SK-N-SH (cell line): Measurements from ENCODE around the gene PHPT1. TPM values are rescaled to one million over a fixed set of nuclear protein-coding genes. Genes with fewer than 3 reads are reported as not detected.
"Not testable (repeated sequence)": the region's sequence is repeated elsewhere in the genome, so short reads cannot be mapped to it uniquely, and the experiment has no call there.

Experiments used
- CTCF ChIA-PET: fragments of 300-600, 350-600 bp; formaldehyde crosslinking; extraction: SDS; loops from one replicate; lab custom pipeline; 2021; lab: Yijun Ruan, JAX
- POLR2A ChIA-PET: fragments of 350-600 bp; sonication (Branson Sonifier 250); formaldehyde crosslinking; extraction: SDS; loops from one replicate; lab custom pipeline; 2020; ENCODE audit warnings: antibody characterized with exemption, inconsistent platforms; lab: Yijun Ruan, JAX
- DNase-seq: peaks from one replicate; pipeline ENCODE4 v3.0.0; 2012
- H2AFZ ChIP-seq: fragments of 200-600 bp; sonication (generic); 2 replicates; pipeline ENCODE4 v1.8.1; 2016; ENCODE audit warnings: antibody characterized with exemption, mild to moderate bottlenecking, low read depth
- H3F3A ChIP-seq: fragments of 200-600 bp; sonication (generic); replicated peaks from 2 replicates; pipeline ENCODE3; 2016; ENCODE audit warnings: antibody characterized with exemption, mild to moderate bottlenecking; ENCODE audit not compliant: insufficient read depth
- H3K27ac ChIP-seq, 2 experiments: fragments of 200-500 bp in 1 of 2; fragments of 200-600 bp in 1 of 2; sonication (Bioruptor generic) in 1 of 2; sonication (generic), shearing (Covaris generic) in 1 of 2; 2 replicates each; pipeline versions ENCODE4 v1.5.1 to v1.6.1; 2014 to 2016; ENCODE audit warnings: low read depth in 2 of 2, inconsistent platforms in 1 of 2, low read length in 1 of 2, mild to moderate bottlenecking in 1 of 2, mixed read lengths in 1 of 2
- H3K27me3 ChIP-seq: fragments of 200-600 bp; sonication (generic), shearing (Covaris generic); 2 replicates; pipeline ENCODE4 v1.6.1; 2016; ENCODE audit warnings: mixed run types; ENCODE audit not compliant: insufficient read depth
- H3K36me3 ChIP-seq, 2 experiments: fragments of 200-500 bp in 1 of 2; fragments of 200-600 bp in 1 of 2; sonication (Bioruptor generic) in 1 of 2; sonication (generic) in 1 of 2; replicated peaks in 1 of 2; 2 replicates each; pipeline versions ENCODE3 to v1.5.1; 2014 to 2016; ENCODE audit warnings: low read length in 1 of 2, mild to moderate bottlenecking in 1 of 2; ENCODE audit not compliant: insufficient read depth in 2 of 2, control insufficient read depth in 1 of 2
- H3K4me1 ChIP-seq, 2 experiments: fragments of 200-500 bp in 1 of 2; fragments of 200-600 bp in 1 of 2; sonication (Bioruptor generic) in 1 of 2; sonication (generic), shearing (Covaris generic) in 1 of 2; 2 replicates each; pipeline versions ENCODE4 v1.5.1 to v1.6.1; 2014 to 2016; ENCODE audit warnings: low read depth in 1 of 2, low read length in 1 of 2, mixed run types in 1 of 2; ENCODE audit not compliant: insufficient read depth in 2 of 2, control insufficient read depth in 1 of 2
- H3K4me2 ChIP-seq: fragments of 200-600 bp; sonication (generic), shearing (Covaris generic); 2 replicates; pipeline ENCODE4 v1.6.1; 2017; ENCODE audit warnings: mixed run types
- H3K4me3 ChIP-seq, 2 experiments: fragments of 200-500 bp in 1 of 2; fragments of 200-600 bp in 1 of 2; sonication (Bioruptor generic) in 1 of 2; sonication (generic), shearing (Covaris generic) in 1 of 2; 2 replicates each; pipeline versions ENCODE4 v1.5.1 to v1.8.1; 2014 to 2016; ENCODE audit warnings: low read depth in 2 of 2, inconsistent platforms in 1 of 2, low read length in 1 of 2, mild to moderate bottlenecking in 1 of 2, mixed read lengths in 1 of 2, moderate library complexity in 1 of 2
- H3K79me2 ChIP-seq: fragments of 200-600 bp; sonication (generic); 2 replicates; pipeline ENCODE4 v1.8.1; 2017; ENCODE audit warnings: mild to moderate bottlenecking; ENCODE audit not compliant: insufficient read depth
- H3K9ac ChIP-seq: fragments of 200-600 bp; sonication (generic); 2 replicates; pipeline ENCODE4 v1.6.1; 2017; ENCODE audit warnings: mixed run types
- H3K9me2 ChIP-seq: fragments of 200-600 bp; sonication (generic); 2 replicates; pipeline ENCODE4 v1.6.1; 2017; ENCODE audit warnings: mixed run types
- H3K9me3 ChIP-seq: fragments of 200-600 bp; sonication (generic); 2 replicates; pipeline ENCODE4 v1.6.1; 2017; ENCODE audit warnings: mixed run types, mild to moderate bottlenecking, moderate library complexity
- H4K20me1 ChIP-seq: fragments of 200-600 bp; sonication (generic); 2 replicates; pipeline ENCODE4 v1.6.1; 2017; ENCODE audit warnings: mild to moderate bottlenecking, mixed run types; ENCODE audit not compliant: insufficient read depth
- CHD2 ChIP-seq: fragments of 150-350 bp; IDR thresholded peaks from 2 replicates; pipeline ENCODE4 v1.6.1; 2018; ENCODE audit warnings: low read length; ENCODE audit not compliant: partially characterized antibody
- CTCF ChIP-seq: fragments of 200-600 bp; sonication (generic); IDR thresholded peaks from 2 replicates; pipeline ENCODE4 v1.6.1; 2017; ENCODE audit warnings: antibody characterized with exemption, mild to moderate bottlenecking, moderate library complexity
- EP300 ChIP-seq, 2 experiments: IDR thresholded peaks; 2 replicates each; pipeline versions ENCODE4 v1.4.0 to v1.6.1; 2012; ENCODE audit warnings: borderline replicate concordance in 1 of 2, low read depth in 1 of 2, low read length in 1 of 2
- FOSL2 ChIP-seq: IDR thresholded peaks from 2 replicates; pipeline ENCODE4 v1.4.0; 2012; ENCODE audit warnings: low read depth, mild to moderate bottlenecking, moderate library complexity, borderline replicate concordance
- GATA2 ChIP-seq: sonication (generic); formaldehyde crosslinking; IDR thresholded peaks from 2 replicates; pipeline ENCODE4 v1.5.0; 2020; ENCODE audit warnings: mild to moderate bottlenecking, missing genetic modification reagents
- JUND ChIP-seq: IDR thresholded peaks from 2 replicates; pipeline ENCODE4 v1.4.0; 2012
- MXI1 ChIP-seq: IDR thresholded peaks from 2 replicates; pipeline ENCODE4 v1.6.1; 2012; ENCODE audit warnings: mild to moderate bottlenecking, low read depth, low read length, improper control_type of control experiment
- NFIC ChIP-seq: IDR thresholded peaks from 2 replicates; pipeline ENCODE4 v1.4.0; 2012; ENCODE audit warnings: borderline replicate concordance
- NRF1 ChIP-seq: IDR thresholded peaks from 2 replicates; pipeline ENCODE4 v1.6.1; 2012; ENCODE audit warnings: low read depth, mild to moderate bottlenecking, low read length
- PBX3 ChIP-seq: IDR thresholded peaks from 2 replicates; pipeline ENCODE4; 2012
- RXRA ChIP-seq: IDR thresholded peaks from 2 replicates; pipeline ENCODE4 v1.4.0; 2012; ENCODE audit warnings: low read depth, mild to moderate bottlenecking, borderline replicate concordance
- SIN3A ChIP-seq: IDR thresholded peaks from 2 replicates; pipeline ENCODE4 v1.6.1; 2012; ENCODE audit warnings: low read depth, mild to moderate bottlenecking, low read length, moderate library complexity, borderline replicate concordance
- TAF1 ChIP-seq: IDR thresholded peaks from 2 replicates; pipeline ENCODE4 v1.6.1; 2012; ENCODE audit warnings: low read depth, mild to moderate bottlenecking, low read length, moderate library complexity, borderline replicate concordance
- TCF12 ChIP-seq: IDR thresholded peaks from 2 replicates; pipeline ENCODE4 v1.4.0; 2012
- TEAD4 ChIP-seq: IDR thresholded peaks from 2 replicates; pipeline ENCODE4 v1.4.0; 2012; ENCODE audit warnings: mild to moderate bottlenecking, borderline replicate concordance; ENCODE audit not compliant: insufficient read depth
- ZBTB33 ChIP-seq: IDR thresholded peaks from 2 replicates; pipeline ENCODE4 v1.4.0; 2012; ENCODE audit warnings: low read depth, borderline replicate concordance
- WGBS: methylation state at CpG from one replicate; pipeline ENCODE4 v1.1.6; 2017; ENCODE audit warnings: low lambda C conversion rate; 5-methylcytosine and 5-hydroxymethylcytosine counted together
- polyA plus RNA-seq, 3 experiments: library from polyadenylated mRNA; depleted of rRNA; stranded (reverse); fragments of >200 nt; gene quantifications; 2 replicates each; pipeline ENCODE4 v1.2.3, GENCODE V29; 2012

The PHPT1 gene
- polyA plus RNA-seq, 1 of the 3 experiments (the other 2 are of a cell fraction): 517 TPM

GRCh38 chr9:136802321-136802720, 46.9 kb upstream of the PHPT1 start:
- Histone ChIP-seq H3F3A (peaks cover 6% of the 10 kb centered on the region), H3K36me3 (peaks cover 0 to 6% of the 10 kb centered on the region in 2 experiments), H3K27me3 (no peaks in the 10 kb centered on the region), H3K9me3 (no peaks in the 10 kb centered on the region), H3K4me1 (peaks cover 8 to 33% of the 10 kb centered on the region in 2 experiments; a peak in 2 of 4 replicates), H3K79me2 (no peaks in the 10 kb centered on the region; the same call in 1 of the 2 replicates), H3K27ac (no peak overlapping the region), H3K9ac (no peak overlapping the region), H2AFZ (no peak overlapping the region), H3K9me2 (no peaks in the 10 kb centered on the region), H3K4me2 (no peak overlapping the region), H4K20me1 (no peaks in the 10 kb centered on the region), H3K4me3 (no peak overlapping the region)
- ChIA-PET POLR2A (interaction anchor here (1.1 kb wide), 1 partner anchor 46 kb away, joined by 3 read pairs; no protein-coding TSS in a partner anchor), CTCF (interaction anchor here (0.7 to 2.8 kb wide), 5 partner anchors 9 to 244 kb away, joined by 3 to 14 read pairs (median 3); partner anchors contain the start of gene AJM1)
- WGBS: 80% methylated on average over 4 of the region's 6 CpGs
- TF ChIP-seq JUND (no peak), TEAD4 (no peak), PBX3 (no peak), GATA2 (CRISPR knock-in tag) (no peak), SIN3A (no peak), TAF1 (no peak), EP300 (IDR thresholded peaks at IDR 0.05; ENCODE audit: borderline replicate concordance in 1 of 2, low read depth in 1 of 2, low read length in 1 of 2) (no peak), RXRA (no peak), CTCF (no peak), TCF12 (no peak), NRF1 (no peak), ZBTB33 (no peak), CHD2 (no peak), NFIC (no peak), FOSL2 (no peak), MXI1 (no peak)
- DNase-seq: no peak

GRCh38 chr9:136803009-136803550, 46.1 kb upstream of the PHPT1 start:
- H2AFZ ChIP-seq, H3K79me2 ChIP-seq, POLR2A ChIA-PET, H3K4me3 ChIP-seq, H3K9ac ChIP-seq, H3K9me3 ChIP-seq, H3F3A ChIP-seq, H3K36me3 ChIP-seq, H3K27me3 ChIP-seq, H3K4me2 ChIP-seq, H3K27ac ChIP-seq, DNase-seq, H3K9me2 ChIP-seq, H4K20me1 ChIP-seq: not testable (repeated sequence)
- WGBS: 100% methylated on average over 3 of the region's 9 CpGs
- CTCF ChIA-PET: interaction anchor here (0.7 to 2.8 kb wide), 4 partner anchors 9 to 244 kb away, joined by 3 to 14 read pairs (median 4); partner anchors contain the start of gene AJM1
- peaks cover 8 to 32% of the 10 kb centered on the region in 2 experiments; a peak in 2 of 4 replicates for H3K4me1 ChIP-seq
